Stomach (tissue), 9 donors: Measurements from ENCODE around the gene CTNNA1. TPM values are rescaled to one million over a fixed set of nuclear protein-coding genes. Genes with fewer than 3 reads are reported as not detected.

Experiments
- DNase-seq, 2 donors: peaks; one replicate each; pipeline versions ENCODE4 v3.0.0 to v3.0.0-alpha.2; 2013 to 2019
- H3K27ac ChIP-seq, 5 donors: fragments of 200-600 bp in 4 of 5; sonication (generic) in 4 of 5; one replicate each; pipeline ENCODE4 v1.5.1; 2013 to 2019; ENCODE audit warnings: mild to moderate bottlenecking in 1 of 5, moderate library complexity in 1 of 5
- H3K27me3 ChIP-seq, 3 donors: fragments of 200-600 bp; sonication (generic); one replicate each; pipeline ENCODE4 v1.5.1; 2017 to 2019; ENCODE audit warnings: mixed run types in 1 of 3
- H3K36me3 ChIP-seq, 4 donors: fragments of 200-600 bp; sonication (generic); 1 replicate in 3 of 4; 2 replicates in 1 of 4; pipeline ENCODE4 v1.5.1; 2016 to 2019
- H3K4me1 ChIP-seq, 4 donors: fragments of 200-600 bp; sonication (generic); one replicate each; pipeline ENCODE4 v1.5.1; 2016 to 2019
- H3K4me3 ChIP-seq, 4 donors: fragments of 200-600 bp; sonication (generic) in 3 of 4; one replicate each; pipeline ENCODE4 v1.5.1; 2016 to 2019; ENCODE audit warnings: mild to moderate bottlenecking in 1 of 4
- H3K9me3 ChIP-seq, 4 donors: fragments of 200-600 bp; sonication (generic); one replicate each; pipeline ENCODE4 v1.5.1; 2016 to 2019
- EP300 ChIP-seq: sonication (generic); formaldehyde crosslinking; IDR thresholded peaks from one replicate; pipeline ENCODE4 v1.6.1; 2017; ENCODE audit warnings: antibody characterized with exemption
- POLR2A ChIP-seq, 4 donors: fragments of 450-650 bp; IDR thresholded peaks; one replicate each; pipeline ENCODE4 v1.6.1; 2016; ENCODE audit warnings: antibody characterized with exemption in 4 of 4, control low read depth in 2 of 4, mild to moderate bottlenecking in 1 of 4, moderate library complexity in 1 of 4
- POLR2AphosphoS5 ChIP-seq, 3 donors: sonication (generic); formaldehyde crosslinking; IDR thresholded peaks; one replicate each; pipeline ENCODE4 v1.6.1; 2016; ENCODE audit warnings: antibody characterized with exemption in 3 of 3
- WGBS, 5 donors: extraction: QIAGEN DNeasy Blood & Tissue Kit in 3 of 5; methylation state at CpG; one replicate each; pipeline versions ENCODE4 v1.1.5 to v1.1.7; 2013 to 2018; 5-methylcytosine and 5-hydroxymethylcytosine counted together
- intact Hi-C: fragments of 100-400 bp; cut with DNase I; formaldehyde crosslinking; loops from one replicate; pipeline ENCODE4 v1.15.1; 2023; ENCODE audit warnings: low total_unique reads
- polyA plus RNA-seq, 3 donors: library from polyadenylated mRNA; stranded (reverse); fragments of 200-250 nt; gene quantifications; one replicate each; pipeline ENCODE4 v1.2.3, GENCODE V29; 2013
- total RNA-seq, 5 donors: library from RNA; depleted of rRNA; stranded (reverse); fragments of >200 nt; gene quantifications; one replicate each; pipeline versions ENCODE4 v1.1.0 to v1.2.3, GENCODE V29; 2014 to 2016
- TF ChIP-seq, protein P1 (sequence below), 7 experiments: fragments of 450-650 bp in 4 of 7; fragments of 200-600 bp in 3 of 7; sonication (generic) in 3 of 7; IDR thresholded peaks; one replicate each; pipeline ENCODE4 v1.5.1; 2016 to 2019; ENCODE audit warnings: antibody characterized with exemption in 7 of 7, control low read depth in 2 of 7, mild to moderate bottlenecking in 1 of 7
- donor health status: healthy with polysubstance abuse.
- donor health status: Bipolar disorder and iron deficiency.
- donor health status: healthy.

The CTNNA1 gene
- total and polyA plus RNA-seq, 8 donors = 88.7 to 531 (median 214) TPM

DNA sequence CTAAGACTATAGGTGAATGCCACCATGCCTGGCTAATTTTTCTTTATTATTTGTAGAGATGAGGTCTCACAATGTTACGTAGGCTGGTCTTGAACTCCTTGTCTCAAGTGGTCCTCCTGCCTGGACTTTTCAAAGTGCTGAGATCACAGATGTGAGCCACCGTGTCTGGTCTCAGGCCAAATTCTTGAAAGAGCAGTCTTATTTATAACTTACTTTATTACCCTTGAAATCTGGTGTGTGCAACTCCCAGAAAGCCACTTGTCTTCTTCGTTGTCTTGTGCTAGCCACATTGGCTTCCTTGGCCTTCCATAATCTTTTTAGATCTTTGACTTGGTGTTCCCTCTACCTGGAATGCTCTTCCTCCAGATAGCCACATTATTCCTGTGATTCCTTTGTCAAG, 50.1 kb downstream of the CTNNA1 start:
- no peak for DNase-seq
- Histone ChIP-seq H3K27ac (no peak overlapping the region), H3K9me3 (peaks cover 0 to 8% (median 0%) of the 10 kb centered on the region in 4 donors), H3K36me3 (peaks cover 0 to 3% (median 0%) of the 10 kb centered on the region in 4 donors), H3K27me3 (no peaks in the 10 kb centered on the region), H3K4me3 (no peak overlapping the region), H3K4me1 (peaks cover 0 to 36% (median 6%) of the 10 kb centered on the region in 4 donors)
- TF ChIP-seq EP300 = no peak
- no peak for TF ChIP-seq POLR2AphosphoS5 (IDR thresholded peaks at IDR 0.05)
- no peak for TF ChIP-seq POLR2A (IDR thresholded peaks at IDR 0.05)
- TF ChIP-seq, protein P1, sequence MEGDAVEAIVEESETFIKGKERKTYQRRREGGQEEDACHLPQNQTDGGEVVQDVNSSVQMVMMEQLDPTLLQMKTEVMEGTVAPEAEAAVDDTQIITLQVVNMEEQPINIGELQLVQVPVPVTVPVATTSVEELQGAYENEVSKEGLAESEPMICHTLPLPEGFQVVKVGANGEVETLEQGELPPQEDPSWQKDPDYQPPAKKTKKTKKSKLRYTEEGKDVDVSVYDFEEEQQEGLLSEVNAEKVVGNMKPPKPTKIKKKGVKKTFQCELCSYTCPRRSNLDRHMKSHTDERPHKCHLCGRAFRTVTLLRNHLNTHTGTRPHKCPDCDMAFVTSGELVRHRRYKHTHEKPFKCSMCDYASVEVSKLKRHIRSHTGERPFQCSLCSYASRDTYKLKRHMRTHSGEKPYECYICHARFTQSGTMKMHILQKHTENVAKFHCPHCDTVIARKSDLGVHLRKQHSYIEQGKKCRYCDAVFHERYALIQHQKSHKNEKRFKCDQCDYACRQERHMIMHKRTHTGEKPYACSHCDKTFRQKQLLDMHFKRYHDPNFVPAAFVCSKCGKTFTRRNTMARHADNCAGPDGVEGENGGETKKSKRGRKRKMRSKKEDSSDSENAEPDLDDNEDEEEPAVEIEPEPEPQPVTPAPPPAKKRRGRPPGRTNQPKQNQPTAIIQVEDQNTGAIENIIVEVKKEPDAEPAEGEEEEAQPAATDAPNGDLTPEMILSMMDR (IDR thresholded peaks at IDR 0.05) = no peak
- intact Hi-C loops = no loop called here
- 80 to 96% (median 93%) methylated on average over 3 of the region's 3 CpGs for WGBS, 5 donors

DNA sequence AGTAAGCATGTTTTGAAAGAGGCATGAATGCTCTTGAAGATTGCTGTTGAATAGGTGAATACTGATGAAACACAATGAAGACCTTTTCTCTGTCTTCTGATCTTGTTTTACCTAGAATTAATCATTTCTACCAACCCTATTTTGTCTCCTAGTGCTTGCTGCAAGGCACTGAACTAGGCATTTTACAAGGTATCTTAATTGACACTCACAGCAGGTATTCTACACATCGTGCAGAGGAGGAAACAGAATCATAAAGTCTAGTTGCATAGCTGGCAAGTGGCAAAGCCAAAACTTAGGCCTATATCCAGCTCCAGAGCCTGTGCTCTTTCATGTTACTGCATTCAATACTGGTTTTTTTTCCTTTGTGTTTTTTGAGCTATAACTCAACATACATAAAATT, 50.7 kb downstream of the CTNNA1 start:
- Histone ChIP-seq H3K27ac (no peak overlapping the region), H3K4me3 (no peak overlapping the region), H3K4me1 (peaks cover 0 to 34% (median 8%) of the 10 kb centered on the region in 4 donors), H3K27me3 (no peaks in the 10 kb centered on the region), H3K36me3 (peaks cover 0 to 3% (median 0%) of the 10 kb centered on the region in 4 donors), H3K9me3 (peaks cover 0 to 8% (median 0%) of the 10 kb centered on the region in 4 donors)
- intact Hi-C loops = no loop called here
- 89 to 96% (median 94%) methylated on average over 1 of the region's 1 CpG for WGBS, 5 donors
- no peak for DNase-seq
- TF ChIP-seq POLR2AphosphoS5 (IDR thresholded peaks at IDR 0.05) = no peak
- no peak for TF ChIP-seq POLR2A (IDR thresholded peaks at IDR 0.05)
- TF ChIP-seq EP300 = no peak
- TF ChIP-seq, protein P1 (IDR thresholded peaks at IDR 0.05) = no peak

DNA sequence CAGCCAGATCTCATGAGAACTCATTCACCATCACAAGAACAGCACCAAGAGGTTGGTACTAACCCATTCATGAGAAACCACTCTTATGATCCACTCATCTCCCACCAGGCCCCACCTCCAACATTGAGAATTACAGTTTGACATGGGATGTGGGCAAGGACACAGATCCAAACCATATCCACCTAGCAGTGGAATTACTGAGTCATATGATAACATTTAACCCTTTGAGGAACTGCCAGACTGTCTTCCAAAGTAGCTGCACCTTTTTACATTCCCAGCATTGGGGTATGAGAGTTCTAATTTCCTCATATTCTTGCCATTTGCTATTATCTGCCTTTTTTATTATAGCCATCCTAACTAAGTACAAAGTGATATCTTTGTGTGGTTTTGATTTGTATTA, 51.9 kb downstream of the CTNNA1 start:
- intact Hi-C loops = no loop called here
- Histone ChIP-seq H3K27me3 (no peaks in the 10 kb centered on the region), H3K36me3 (peaks cover 0 to 7% (median 4%) of the 10 kb centered on the region in 4 donors), H3K4me3 (no peak overlapping the region), H3K4me1 (peaks cover 0 to 34% (median 9%) of the 10 kb centered on the region in 4 donors), H3K27ac (no peak overlapping the region), H3K9me3 (peaks cover 0 to 5% (median 0%) of the 10 kb centered on the region in 4 donors)
- TF ChIP-seq EP300 (no peak), POLR2A (IDR thresholded peaks at IDR 0.05) (no peak), POLR2AphosphoS5 (IDR thresholded peaks at IDR 0.05) (no peak)
- TF ChIP-seq, protein P1 (IDR thresholded peaks at IDR 0.05) = no peak
- DNase-seq = no peak

DNA sequence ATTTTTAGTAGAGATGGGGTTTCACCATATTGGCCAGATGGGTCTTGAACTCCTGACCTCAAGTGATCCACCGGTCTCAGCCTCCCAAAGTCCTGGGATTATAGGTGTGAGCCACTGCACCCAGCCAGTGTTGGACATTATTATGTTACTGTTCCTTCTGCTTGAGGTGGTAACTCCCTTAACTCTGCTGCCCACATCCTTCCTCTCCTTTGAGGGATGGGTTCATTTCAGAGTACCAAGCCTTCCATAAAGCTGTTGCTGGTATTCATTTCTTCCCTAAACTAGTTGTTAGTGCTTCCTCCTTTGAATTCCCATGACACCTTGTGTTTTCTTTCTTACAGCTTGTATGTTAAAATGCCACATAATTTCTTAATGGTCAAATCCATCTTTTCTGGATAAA, 54.0 kb downstream of the CTNNA1 start:
- WGBS, 5 donors = 83 to 100% (median 89%) methylated on average over 1 of the region's 1 CpG
- Histone ChIP-seq H3K4me3 (no peak overlapping the region), H3K27me3 (no peaks in the 10 kb centered on the region), H3K36me3 (peaks cover 3 to 24% (median 17%) of the 10 kb centered on the region in 4 donors), H3K27ac (no peak overlapping the region), H3K4me1 (peaks cover 0 to 34% (median 9%) of the 10 kb centered on the region in 4 donors), H3K9me3 (no peaks in the 10 kb centered on the region)
- intact Hi-C loops = no loop called here
- TF ChIP-seq POLR2A (IDR thresholded peaks at IDR 0.05) = no peak
- TF ChIP-seq, protein P1 (IDR thresholded peaks at IDR 0.05) = no peak
- no peak for TF ChIP-seq EP300
- TF ChIP-seq POLR2AphosphoS5 (IDR thresholded peaks at IDR 0.05) = no peak
- DNase-seq = no peak
